ENCODE results near the gene SLC16A3.

GRCh38 chr17:82186221-82186620 lies 42.6 kb upstream of the SLC16A3 start:
- TF ChIP-seq POLR2AphosphoS5 (IDR thresholded peaks at IDR 0.05; ENCODE audit: insufficient read depth, low read depth, low read length) (no peak), CTCF (IDR thresholded peaks at IDR 0.05; ENCODE audit: extremely low read depth in 1 of 2, insufficient read depth in 1 of 2, low read depth in 1 of 2, low read length in 2 of 2) (no peak), EZH2 (IDR thresholded peaks at IDR 0.05; ENCODE audit: borderline replicate concordance, low read depth, low read length, severe bottlenecking) (no peak), POLR2A (IDR thresholded peaks at IDR 0.05; ENCODE audit: low read depth, low read length) (no peak), MYC (IDR thresholded peaks at IDR 0.05; ENCODE audit: low read depth, low read length) (no peak), MAX (IDR thresholded peaks at IDR 0.05; ENCODE audit: insufficient read depth, insufficient read length) (no peak), JUN (IDR thresholded peaks at IDR 0.05; ENCODE audit: borderline replicate concordance, insufficient read depth, insufficient read length, low read depth) (no peak), FOS (IDR thresholded peaks at IDR 0.05; ENCODE audit: borderline replicate concordance, insufficient read depth, low read length) (no peak)
